DND-41 (cell line): ENCODE results near the gene NEXMIF.

Experiments
- ATAC-seq: fragments of 200-7000 bp; cut with Tn5 transposase; 3 replicates; pipeline ENCODE4 v1.9.1; 2021; ENCODE audit warnings: low read depth; ENCODE audit not compliant: insufficient read depth
- DNase-seq: peaks from one replicate; pipeline ENCODE4 v3.0.0-alpha.2; 2020
- H2AFZ ChIP-seq: 2 replicates; pipeline ENCODE4 v1.6.0; 2012; ENCODE audit warnings: low read depth, low read length
- H3K27ac ChIP-seq: 2 replicates; pipeline ENCODE4 v1.5.1; 2012; ENCODE audit warnings: low read length, inconsistent platforms
- H3K27me3 ChIP-seq: fragments of 200-600 bp; sonication (generic); 2 replicates; pipeline ENCODE4 v1.6.0; 2012; ENCODE audit warnings: low read length, mild to moderate bottlenecking, inconsistent platforms; ENCODE audit not compliant: insufficient read depth, poor library complexity
- H3K36me3 ChIP-seq: 2 replicates; pipeline ENCODE4 v1.5.1; 2012; ENCODE audit warnings: low read length, inconsistent platforms; ENCODE audit not compliant: insufficient read depth
- H3K4me1 ChIP-seq: 2 replicates; pipeline ENCODE4 v1.5.1; 2012; ENCODE audit warnings: mild to moderate bottlenecking, low read length; ENCODE audit not compliant: insufficient read depth
- H3K4me2 ChIP-seq: 2 replicates; pipeline ENCODE4 v1.6.0; 2012; ENCODE audit warnings: mild to moderate bottlenecking, moderate library complexity, low read length, inconsistent platforms; ENCODE audit not compliant: insufficient read depth
- H3K4me3 ChIP-seq, 2 experiments: fragments of 200-600 bp in 1 of 2; shearing (Covaris generic) in 1 of 2; 2 replicates each; pipeline ENCODE4 v1.5.1; 2012 to 2016; ENCODE audit warnings: inconsistent platforms in 2 of 2, low read length in 2 of 2, mild to moderate bottlenecking in 2 of 2, low read depth in 1 of 2, moderate library complexity in 1 of 2
- H3K79me2 ChIP-seq: 2 replicates; pipeline ENCODE4 v1.6.0; 2012; ENCODE audit warnings: low read length, inconsistent platforms; ENCODE audit not compliant: insufficient read depth
- H3K9ac ChIP-seq: 2 replicates; pipeline ENCODE4 v1.6.0; 2012; ENCODE audit warnings: low read depth, mild to moderate bottlenecking, inconsistent platforms, low read length, moderate library complexity
- H3K9me3 ChIP-seq: 2 replicates; pipeline ENCODE4 v1.5.1; 2012; ENCODE audit warnings: low read length, moderate library complexity, mild to moderate bottlenecking, inconsistent platforms; ENCODE audit not compliant: insufficient read depth, severe bottlenecking
- H4K20me1 ChIP-seq: 2 replicates; pipeline ENCODE4 v1.6.0; 2012; ENCODE audit warnings: low read length; ENCODE audit not compliant: insufficient read depth
- CTCF ChIP-seq: IDR thresholded peaks from 2 replicates; pipeline ENCODE4 v1.5.1; 2012; ENCODE audit warnings: borderline replicate concordance, low read length, moderate library complexity, mild to moderate bottlenecking; ENCODE audit not compliant: poor library complexity, severe bottlenecking; ENCODE audit errors: extremely low read depth
- EZH2 ChIP-seq: IDR thresholded peaks from 3 replicates; pipeline ENCODE4 v1.6.1; 2012; ENCODE audit warnings: borderline replicate concordance, low read depth, mild to moderate bottlenecking, moderate library complexity, low read length, inconsistent platforms; ENCODE audit not compliant: severe bottlenecking

The NEXMIF gene

GRCh38 chrX:74684466-74684865 lies 240.8 kb downstream of the NEXMIF start:
- no peak overlapping the region for H3K27ac ChIP-seq
- ATAC-seq (no peak), DNase-seq (no peak)
- no peaks in the 10 kb centered on the region for H3K36me3 ChIP-seq
- H3K4me3 ChIP-seq = no peak overlapping the region
- no peak overlapping the region for H2AFZ ChIP-seq
- H3K27me3 ChIP-seq = no peaks in the 10 kb centered on the region
- no peak overlapping the region for H3K9ac ChIP-seq
- H3K4me2 ChIP-seq = no peak overlapping the region
- no peak for TF ChIP-seq EZH2
- TF ChIP-seq CTCF = no peak
- H4K20me1 ChIP-seq = no peaks in the 10 kb centered on the region
- no peaks in the 10 kb centered on the region for H3K9me3 ChIP-seq
- H3K4me1 ChIP-seq = no peaks in the 10 kb centered on the region
- H3K79me2 ChIP-seq = no peaks in the 10 kb centered on the region
